Measurements from ENCODE around the gene CRISPLD2. TPM values are rescaled to one million over a fixed set of nuclear protein-coding genes. Genes with fewer than 3 reads are reported as not detected.

CRISPLD2 gene
- polyA plus RNA-seq, 2 donors, result 3.7 to 8.8 TPM

DNA sequence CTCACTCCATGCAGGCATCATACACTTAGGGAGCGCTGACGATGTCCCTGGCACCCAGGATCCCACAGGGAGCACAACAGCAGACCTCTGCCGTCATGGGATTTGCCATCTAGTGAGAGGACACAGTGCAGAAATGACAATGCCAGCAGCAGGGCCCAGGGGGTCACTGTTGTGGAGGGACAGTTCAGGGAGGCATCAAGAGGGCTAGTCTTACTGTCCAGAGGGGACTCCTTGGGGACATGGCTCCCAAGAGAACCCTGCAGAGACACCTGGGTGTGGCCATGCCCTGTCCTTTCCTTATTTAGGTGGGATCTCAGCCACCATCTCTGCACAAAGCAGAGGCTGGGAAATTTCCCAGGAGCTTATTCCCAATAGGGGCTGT is 73.7 kb downstream of the CRISPLD2 start:
- Histone ChIP-seq H3K4me1 (ENCODE audit: control insufficient read depth in 2 of 2, insufficient read depth in 2 of 2, low read length in 1 of 2) (peaks cover 0 to 6% of the 10 kb centered on the region in 2 donors), H3K36me3 (ENCODE audit: control insufficient read depth in 2 of 2, insufficient read depth in 2 of 2, low read length in 1 of 2) (peaks cover 0 to 3% of the 10 kb centered on the region in 2 donors), H3K9me3 (ENCODE audit: control insufficient read depth in 2 of 2, insufficient read depth in 1 of 2, low read depth in 1 of 2, low read length in 1 of 2) (no peaks in the 10 kb centered on the region), H3K4me3 (ENCODE audit: low read depth in 1 of 2, low read length in 2 of 2) (no peak overlapping the region), H3K27me3 (ENCODE audit: control insufficient read depth in 1 of 2, insufficient read depth in 2 of 2, low read length in 2 of 2) (no peaks in the 10 kb centered on the region), H3K27ac (ENCODE audit: low read depth in 2 of 2, low read length in 1 of 2) (no peak overlapping the region)
- 95 to 97% methylated on average over 3 of the region's 3 CpGs for WGBS, 2 donors

- no peak overlapping the region for H3K4me3 ChIP-seq (ENCODE audit: low read depth in 1 of 2, low read length in 2 of 2)
- no peak overlapping the region for H3K27ac ChIP-seq (ENCODE audit: low read depth in 2 of 2, low read length in 1 of 2)
- peaks cover 0 to 3% of the 10 kb centered on the region in 2 donors for H3K36me3 ChIP-seq (ENCODE audit: control insufficient read depth in 2 of 2, insufficient read depth in 2 of 2, low read length in 1 of 2)
- no peaks in the 10 kb centered on the region for H3K9me3 ChIP-seq (ENCODE audit: control insufficient read depth in 2 of 2, insufficient read depth in 1 of 2, low read depth in 1 of 2, low read length in 1 of 2)
- no peaks in the 10 kb centered on the region for H3K27me3 ChIP-seq (ENCODE audit: control insufficient read depth in 1 of 2, insufficient read depth in 2 of 2, low read length in 2 of 2)
- 83 to 87% methylated on average over 12 of the region's 12 CpGs for WGBS, 2 donors
- H3K4me1 ChIP-seq (ENCODE audit: control insufficient read depth in 2 of 2, insufficient read depth in 2 of 2, low read length in 1 of 2), result peaks cover 0 to 6% of the 10 kb centered on the region in 2 donors
Measured at GRCh38 chr16:84893849-84894599, 74.2 kb downstream of the CRISPLD2 start.

DNA sequence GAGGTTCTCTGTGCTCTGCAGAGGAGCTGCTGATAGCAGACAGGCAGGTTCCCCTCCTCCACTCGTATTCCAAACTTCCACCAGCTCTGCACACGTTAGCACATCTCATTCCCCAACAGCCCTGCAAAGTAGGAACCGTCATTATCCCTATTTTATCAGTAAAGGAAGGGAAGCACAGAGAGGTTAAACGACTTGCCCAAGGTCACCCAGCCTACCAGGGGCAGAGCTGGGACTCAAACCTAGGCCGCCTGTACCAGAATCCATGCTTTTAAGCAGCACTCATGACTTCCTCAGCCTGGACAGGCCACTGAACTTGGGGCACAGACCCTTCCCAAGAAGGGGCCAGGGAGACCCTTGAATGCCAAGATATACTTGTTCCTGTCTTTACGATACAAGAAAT is 75.2 kb downstream of the CRISPLD2 start:
- Histone ChIP-seq H3K27me3 (ENCODE audit: control insufficient read depth in 1 of 2, insufficient read depth in 2 of 2, low read length in 2 of 2) (no peaks in the 10 kb centered on the region), H3K27ac (ENCODE audit: low read depth in 2 of 2, low read length in 1 of 2) (no peak overlapping the region), H3K36me3 (ENCODE audit: control insufficient read depth in 2 of 2, insufficient read depth in 2 of 2, low read length in 1 of 2) (peaks cover 0 to 3% of the 10 kb centered on the region in 2 donors), H3K4me3 (ENCODE audit: low read depth in 1 of 2, low read length in 2 of 2) (no peak overlapping the region), H3K9me3 (ENCODE audit: control insufficient read depth in 2 of 2, insufficient read depth in 1 of 2, low read depth in 1 of 2, low read length in 1 of 2) (no peaks in the 10 kb centered on the region), H3K4me1 (ENCODE audit: control insufficient read depth in 2 of 2, insufficient read depth in 2 of 2, low read length in 1 of 2) (peaks cover 3 to 6% of the 10 kb centered on the region in 2 donors)
- 77 to 80% methylated on average over 6 of the region's 6 CpGs for WGBS, 2 donors

- H3K27ac ChIP-seq (ENCODE audit: low read depth in 2 of 2, low read length in 1 of 2), result no peak overlapping the region
- H3K9me3 ChIP-seq (ENCODE audit: control insufficient read depth in 2 of 2, insufficient read depth in 1 of 2, low read depth in 1 of 2, low read length in 1 of 2), result no peaks in the 10 kb centered on the region
- peaks cover 3 to 4% of the 10 kb centered on the region in 2 donors for H3K4me1 ChIP-seq (ENCODE audit: control insufficient read depth in 2 of 2, insufficient read depth in 2 of 2, low read length in 1 of 2)
- H3K4me3 ChIP-seq (ENCODE audit: low read depth in 1 of 2, low read length in 2 of 2), result no peak overlapping the region
- H3K27me3 ChIP-seq (ENCODE audit: control insufficient read depth in 1 of 2, insufficient read depth in 2 of 2, low read length in 2 of 2), result no peaks in the 10 kb centered on the region
- H3K36me3 ChIP-seq (ENCODE audit: control insufficient read depth in 2 of 2, insufficient read depth in 2 of 2, low read length in 1 of 2), result peaks cover 0 to 5% of the 10 kb centered on the region in 2 donors
- 88 to 92% methylated on average over 9 of the region's 9 CpGs for WGBS, 2 donors
Measured at GRCh38 chr16:84896847-84897246, 77.1 kb downstream of the CRISPLD2 start.

- Histone ChIP-seq H3K4me3 (ENCODE audit: low read depth in 1 of 2, low read length in 2 of 2) (no peak overlapping the region), H3K27ac (ENCODE audit: low read depth in 2 of 2, low read length in 1 of 2) (peak overlapping the region; percentile 42 to 52), H3K9me3 (ENCODE audit: control insufficient read depth in 2 of 2, insufficient read depth in 1 of 2, low read depth in 1 of 2, low read length in 1 of 2) (no peaks in the 10 kb centered on the region), H3K4me1 (ENCODE audit: control insufficient read depth in 2 of 2, insufficient read depth in 2 of 2, low read length in 1 of 2) (peaks cover 2 to 3% of the 10 kb centered on the region in 2 donors), H3K36me3 (ENCODE audit: control insufficient read depth in 2 of 2, insufficient read depth in 2 of 2, low read length in 1 of 2) (peaks cover 0 to 2% of the 10 kb centered on the region in 2 donors), H3K27me3 (ENCODE audit: control insufficient read depth in 1 of 2, insufficient read depth in 2 of 2, low read length in 2 of 2) (no peaks in the 10 kb centered on the region)
- 56 to 69% methylated on average over 15 of the region's 15 CpGs for WGBS, 2 donors
Measured at GRCh38 chr16:84897911-84898377, 78.2 kb downstream of the CRISPLD2 start.

- peak overlapping the region; percentile 42 to 52 for H3K27ac ChIP-seq (ENCODE audit: low read depth in 2 of 2, low read length in 1 of 2)
- peaks cover 2 to 3% of the 10 kb centered on the region in 2 donors for H3K4me1 ChIP-seq (ENCODE audit: control insufficient read depth in 2 of 2, insufficient read depth in 2 of 2, low read length in 1 of 2)
- H3K9me3 ChIP-seq (ENCODE audit: control insufficient read depth in 2 of 2, insufficient read depth in 1 of 2, low read depth in 1 of 2, low read length in 1 of 2), result no peaks in the 10 kb centered on the region
- no peak overlapping the region for H3K4me3 ChIP-seq (ENCODE audit: low read depth in 1 of 2, low read length in 2 of 2)
- peaks cover 0 to 2% of the 10 kb centered on the region in 2 donors for H3K36me3 ChIP-seq (ENCODE audit: control insufficient read depth in 2 of 2, insufficient read depth in 2 of 2, low read length in 1 of 2)
- 28 to 57% methylated on average over 2 of the region's 2 CpGs for WGBS, 2 donors
- no peaks in the 10 kb centered on the region for H3K27me3 ChIP-seq (ENCODE audit: control insufficient read depth in 1 of 2, insufficient read depth in 2 of 2, low read length in 2 of 2)
Measured at GRCh38 chr16:84898447-84898846, 78.7 kb downstream of the CRISPLD2 start.

DNA sequence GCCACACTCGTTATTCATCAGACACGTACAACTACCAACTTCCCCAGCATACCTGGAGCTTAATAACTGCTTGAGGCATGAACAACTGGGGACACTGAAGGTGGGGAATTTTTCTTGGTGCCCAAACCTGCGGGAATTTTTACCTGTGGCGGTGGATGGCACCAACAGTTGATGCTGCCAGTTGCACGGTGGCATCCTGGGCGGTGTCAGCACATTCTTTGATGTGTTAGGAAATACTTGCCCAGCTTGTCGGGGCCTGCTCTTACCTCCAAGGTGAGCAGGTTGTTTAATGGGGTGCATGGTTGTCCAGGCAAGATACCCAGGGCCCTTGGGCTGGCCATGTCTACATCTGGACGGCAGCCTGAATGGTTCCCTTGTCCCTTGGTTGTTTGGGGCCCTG is 79.6 kb downstream of the CRISPLD2 start:
- peaks cover 0 to 2% of the 10 kb centered on the region in 2 donors for H3K36me3 ChIP-seq (ENCODE audit: control insufficient read depth in 2 of 2, insufficient read depth in 2 of 2, low read length in 1 of 2)
- peaks cover 2 to 3% of the 10 kb centered on the region in 2 donors for H3K4me1 ChIP-seq (ENCODE audit: control insufficient read depth in 2 of 2, insufficient read depth in 2 of 2, low read length in 1 of 2)
- no peaks in the 10 kb centered on the region for H3K9me3 ChIP-seq (ENCODE audit: control insufficient read depth in 2 of 2, insufficient read depth in 1 of 2, low read depth in 1 of 2, low read length in 1 of 2)
- H3K4me3 ChIP-seq (ENCODE audit: low read depth in 1 of 2, low read length in 2 of 2), result no peak overlapping the region
- H3K27me3 ChIP-seq (ENCODE audit: control insufficient read depth in 1 of 2, insufficient read depth in 2 of 2, low read length in 2 of 2), result no peaks in the 10 kb centered on the region
- H3K27ac ChIP-seq (ENCODE audit: low read depth in 2 of 2, low read length in 1 of 2), result peak overlapping the region; percentile 29 to 52
- 47 to 65% methylated on average over 8 of the region's 8 CpGs for WGBS, 2 donors

GRCh38 chr16:84905965-84906460 is 86.2 kb downstream of the CRISPLD2 start:
- 90 to 94% methylated on average over 9 of the region's 9 CpGs for WGBS, 2 donors
- H3K4me3 ChIP-seq (ENCODE audit: low read depth in 1 of 2, low read length in 2 of 2), result no peak overlapping the region
- H3K27ac ChIP-seq (ENCODE audit: low read depth in 2 of 2, low read length in 1 of 2), result no peak overlapping the region
- H3K9me3 ChIP-seq (ENCODE audit: control insufficient read depth in 2 of 2, insufficient read depth in 1 of 2, low read depth in 1 of 2, low read length in 1 of 2), result no peaks in the 10 kb centered on the region
- no peaks in the 10 kb centered on the region for H3K27me3 ChIP-seq (ENCODE audit: control insufficient read depth in 1 of 2, insufficient read depth in 2 of 2, low read length in 2 of 2)
- peaks cover 0 to 5% of the 10 kb centered on the region in 2 donors for H3K36me3 ChIP-seq (ENCODE audit: control insufficient read depth in 2 of 2, insufficient read depth in 2 of 2, low read length in 1 of 2)
- H3K4me1 ChIP-seq (ENCODE audit: control insufficient read depth in 2 of 2, insufficient read depth in 2 of 2, low read length in 1 of 2), result no peaks in the 10 kb centered on the region

DNA sequence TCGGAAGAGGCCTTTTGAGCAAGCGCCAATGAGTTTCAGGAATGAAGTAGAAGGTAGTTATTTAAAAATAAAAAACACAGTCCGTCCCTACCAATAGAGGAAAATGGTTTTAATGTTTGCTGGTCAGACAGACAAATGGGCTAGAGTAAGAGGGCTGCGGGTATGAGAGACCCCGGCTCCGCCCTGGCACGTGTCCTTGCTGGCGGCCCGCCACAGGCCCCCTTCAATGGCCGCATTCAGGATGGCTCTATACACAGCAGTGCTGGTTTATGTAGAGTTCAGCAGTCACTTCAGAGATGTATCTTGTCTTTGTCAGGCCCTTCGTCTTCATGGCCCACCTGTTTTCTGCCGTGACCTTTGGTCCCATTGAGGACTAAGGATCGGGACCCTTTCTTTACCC is 87.3 kb downstream of the CRISPLD2 start:
- H3K27ac ChIP-seq (ENCODE audit: low read depth in 2 of 2, low read length in 1 of 2), result no peak overlapping the region
- WGBS, 2 donors, result 87 to 92% methylated on average over 13 of the region's 13 CpGs
- H3K36me3 ChIP-seq (ENCODE audit: control insufficient read depth in 2 of 2, insufficient read depth in 2 of 2, low read length in 1 of 2), result peaks cover 0 to 5% of the 10 kb centered on the region in 2 donors

DNA sequence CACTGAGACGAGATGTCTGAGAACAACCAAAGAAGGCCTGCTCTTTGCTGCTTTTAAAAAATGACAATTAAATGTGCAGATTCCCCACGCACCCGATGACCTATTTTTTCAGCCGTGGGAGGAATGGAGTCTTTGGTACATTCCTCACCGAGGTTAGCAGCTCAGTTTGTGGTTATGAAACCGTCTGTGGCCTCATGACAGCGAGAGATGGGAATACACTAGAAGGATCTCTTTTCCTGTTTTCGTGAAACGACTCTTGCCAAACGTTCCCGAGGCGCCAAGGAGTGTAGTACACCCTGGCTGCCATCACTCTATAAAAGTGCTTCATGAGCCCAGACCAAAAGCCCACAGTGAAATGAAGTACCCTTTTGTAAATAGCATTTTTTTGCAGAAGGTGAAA is 87.8 kb downstream of the CRISPLD2 start:
- Histone ChIP-seq H3K4me1 (ENCODE audit: control insufficient read depth in 2 of 2, insufficient read depth in 2 of 2, low read length in 1 of 2) (no peaks in the 10 kb centered on the region), H3K36me3 (ENCODE audit: control insufficient read depth in 2 of 2, insufficient read depth in 2 of 2, low read length in 1 of 2) (peaks cover 0 to 5% of the 10 kb centered on the region in 2 donors), H3K4me3 (ENCODE audit: low read depth in 1 of 2, low read length in 2 of 2) (no peak overlapping the region), H3K27ac (ENCODE audit: low read depth in 2 of 2, low read length in 1 of 2) (no peak overlapping the region), H3K9me3 (ENCODE audit: control insufficient read depth in 2 of 2, insufficient read depth in 1 of 2, low read depth in 1 of 2, low read length in 1 of 2) (no peaks in the 10 kb centered on the region), H3K27me3 (ENCODE audit: control insufficient read depth in 1 of 2, insufficient read depth in 2 of 2, low read length in 2 of 2) (no peaks in the 10 kb centered on the region)
- WGBS, 2 donors, result 61 to 68% methylated on average over 12 of the region's 12 CpGs

More for the DNA sequence above, 87.3 kb downstream of the CRISPLD2 start:
- Histone ChIP-seq H3K4me3 (ENCODE audit: low read depth in 1 of 2, low read length in 2 of 2) (no peak overlapping the region), H3K27me3 (ENCODE audit: control insufficient read depth in 1 of 2, insufficient read depth in 2 of 2, low read length in 2 of 2) (no peaks in the 10 kb centered on the region), H3K4me1 (ENCODE audit: control insufficient read depth in 2 of 2, insufficient read depth in 2 of 2, low read length in 1 of 2) (no peaks in the 10 kb centered on the region), H3K9me3 (ENCODE audit: control insufficient read depth in 2 of 2, insufficient read depth in 1 of 2, low read depth in 1 of 2, low read length in 1 of 2) (no peaks in the 10 kb centered on the region)
